GM18511 (cell line): ENCODE results near the gene TP53I3.
"Not testable (repeated sequence)": the region's sequence is repeated elsewhere in the genome, so short reads cannot be mapped to it uniquely, and the experiment has no call there.

ENCODE experiments used
- ATAC-seq: cut with Tn5 transposase; IDR thresholded peaks from one replicate; pipeline ENCODE4 v1.9.1; 2021; ENCODE audit warnings: mild to moderate bottlenecking, moderate library complexity; ENCODE audit not compliant: unreplicated experiment

The TP53I3 gene

DNA sequence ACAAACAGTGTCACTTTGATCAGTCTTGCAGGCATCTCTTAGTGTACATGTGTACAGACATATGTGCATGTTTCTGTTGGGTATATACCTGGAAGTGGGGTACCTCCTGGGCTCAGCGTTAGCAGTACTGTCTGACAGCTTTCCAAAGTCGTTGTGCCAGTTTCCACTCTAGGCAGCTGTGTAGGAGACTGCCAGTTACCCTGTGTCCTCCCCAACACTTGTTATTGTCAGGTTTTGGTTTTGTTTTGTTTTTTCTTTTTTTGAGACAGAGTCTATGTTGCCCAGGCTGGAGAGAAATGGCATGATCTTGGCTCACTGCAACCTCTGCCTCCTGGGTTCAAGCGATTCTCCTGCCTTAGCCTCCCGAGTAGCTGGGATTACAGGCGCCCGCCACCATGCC is 28.9 kb downstream of the TP53I3 start:
- no peak for ATAC-seq

DNA sequence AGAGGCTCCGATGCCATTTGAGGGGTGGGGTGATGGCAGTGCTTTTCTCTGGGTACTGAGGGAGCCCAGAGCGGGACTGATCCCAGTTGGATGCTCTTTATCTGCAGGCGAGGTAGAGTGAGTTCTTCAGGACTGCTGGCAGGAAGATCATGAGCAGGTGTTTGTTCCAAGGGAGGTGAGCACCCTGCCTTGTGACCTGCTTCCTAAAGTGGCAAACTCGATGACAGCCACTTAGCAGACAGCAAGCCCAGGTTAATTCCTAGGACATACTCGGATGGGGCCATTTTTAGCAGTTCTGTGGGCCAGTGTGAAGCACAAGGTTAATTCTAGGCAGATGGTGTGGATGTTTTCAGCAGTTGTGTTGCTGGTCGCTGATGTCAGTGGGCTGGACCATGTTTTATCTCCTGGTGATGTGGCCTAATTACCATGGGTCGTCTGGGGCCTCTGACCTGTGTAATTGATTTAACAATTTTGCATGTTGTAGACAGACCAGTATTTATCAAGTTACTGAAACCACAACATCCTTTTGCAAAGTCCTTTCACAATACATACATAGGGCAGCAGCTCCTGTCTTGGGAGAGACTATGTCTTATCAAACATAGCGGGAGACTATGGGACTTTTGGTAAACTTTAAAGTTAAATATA is 30.1 kb downstream of the TP53I3 start:
- ATAC-seq: no peak

DNA sequence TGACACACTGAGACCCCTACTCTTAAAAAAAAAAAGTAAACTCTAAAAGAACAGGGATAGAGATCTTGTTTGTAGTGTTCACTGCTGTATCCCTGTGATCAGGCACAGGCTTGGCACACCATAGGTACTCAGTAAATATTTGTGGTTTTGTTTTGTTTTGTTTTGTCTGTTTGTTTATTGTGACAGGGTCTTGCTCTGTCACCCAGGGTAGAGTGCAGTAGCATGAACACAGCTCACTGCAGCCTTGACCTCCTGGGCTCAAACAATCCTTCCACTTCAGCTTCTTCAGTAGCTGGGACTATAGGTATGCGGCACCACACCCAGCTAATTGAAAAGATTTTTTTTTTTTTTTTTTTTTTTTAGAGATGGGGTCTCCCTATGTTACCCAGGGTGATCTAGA is 31.7 kb downstream of the TP53I3 start:
- no peak for ATAC-seq

DNA sequence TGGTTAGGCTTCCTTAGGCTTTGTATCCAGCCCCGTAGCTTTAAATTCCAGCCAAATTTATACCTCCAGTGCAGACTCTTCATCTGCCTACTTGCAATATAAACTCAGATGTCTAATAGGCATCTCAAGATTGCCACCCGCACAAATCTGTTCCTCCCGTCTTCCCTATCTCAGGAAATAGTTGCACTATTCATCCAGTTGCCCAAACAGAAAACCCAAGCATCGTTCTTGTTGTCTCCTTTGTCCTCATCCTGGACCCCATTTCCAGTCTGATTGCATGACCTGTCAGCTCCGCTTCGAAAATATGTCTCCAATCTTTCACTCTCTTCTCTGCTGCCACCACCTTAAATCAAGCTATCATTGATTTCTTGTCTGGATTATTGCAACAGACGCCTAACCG is 32.8 kb downstream of the TP53I3 start:
- ATAC-seq: no peak

DNA sequence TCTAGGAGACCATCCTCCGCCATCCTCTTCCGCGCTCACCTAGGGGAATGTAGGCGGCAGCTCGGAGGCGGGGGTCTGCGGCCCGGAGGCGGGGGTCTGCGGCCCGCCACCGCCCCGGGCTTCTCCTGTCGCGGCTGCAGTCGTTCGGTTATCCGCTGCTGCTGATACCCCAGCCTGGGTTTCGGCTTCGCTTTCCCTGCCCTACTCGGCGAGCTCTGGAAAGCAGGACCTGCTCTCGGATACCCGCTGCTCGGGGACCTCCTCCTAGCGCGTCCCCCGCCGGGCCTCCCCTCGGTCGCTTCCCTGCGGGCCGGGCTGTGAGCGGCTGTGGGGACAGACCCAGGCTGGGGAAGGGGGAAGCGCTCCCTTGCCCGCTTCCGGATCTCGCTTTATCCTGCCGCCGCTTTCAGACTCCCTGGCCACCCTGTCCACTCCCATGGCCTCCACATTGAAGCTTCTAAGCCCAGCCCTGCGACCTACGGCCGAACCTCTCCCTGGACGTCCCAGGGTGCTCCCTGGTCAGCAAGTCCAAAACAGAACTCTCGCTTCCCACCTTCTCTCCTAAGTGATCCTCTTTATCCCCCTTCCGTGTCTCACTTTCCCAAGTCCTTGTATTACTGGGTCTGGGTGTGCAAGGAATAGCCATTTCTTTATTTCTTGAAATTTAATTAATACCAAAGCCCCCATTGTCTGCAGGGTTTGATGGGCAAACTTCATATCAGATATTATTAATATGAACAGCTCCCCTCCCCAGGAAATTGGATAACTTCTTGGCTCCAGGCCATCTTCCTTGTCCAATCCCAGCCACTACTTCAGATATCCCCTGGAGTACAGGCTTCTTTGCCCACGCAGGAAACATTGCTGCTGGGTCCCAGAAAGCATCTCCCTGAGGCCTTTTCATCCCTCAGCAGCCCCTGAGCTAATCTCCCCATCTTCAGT is 34.3 kb downstream of the TP53I3 start:
- no peak for ATAC-seq

DNA sequence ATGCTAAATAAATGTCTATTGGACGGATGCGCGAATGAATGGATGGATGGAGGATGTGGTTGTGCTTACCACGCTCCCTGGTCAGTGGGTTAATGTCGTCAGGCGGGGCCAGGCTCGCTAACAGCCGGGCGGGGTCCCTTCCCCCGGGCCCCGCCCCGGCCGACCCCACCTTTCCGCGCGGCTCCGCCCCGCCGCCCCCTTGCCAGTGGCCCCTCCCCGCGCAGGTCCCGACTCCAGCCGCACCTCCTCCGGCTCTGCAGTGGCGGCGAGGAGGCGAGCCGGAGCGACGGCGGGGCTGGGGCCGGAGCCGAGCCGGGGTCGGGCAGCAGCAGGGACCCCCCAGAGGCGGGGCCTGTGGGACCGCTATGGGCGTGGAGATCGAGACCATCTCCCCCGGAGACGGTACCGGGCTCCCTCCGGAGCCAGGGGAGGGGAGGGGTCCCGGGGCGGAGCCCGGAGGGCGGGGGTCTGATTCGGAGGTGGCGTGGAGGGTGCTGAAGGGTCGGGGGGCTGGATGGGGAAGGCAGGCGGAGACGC is 35.1 kb downstream of the TP53I3 start, which contains the start of gene FKBP1B:
Gene FKBP1B, plus strand, starts transcription at position 257 of the 537 bp plus-strand sequence. Its CDS starts 109 bp downstream, at position 366.
- ATAC-seq: no peak

DNA sequence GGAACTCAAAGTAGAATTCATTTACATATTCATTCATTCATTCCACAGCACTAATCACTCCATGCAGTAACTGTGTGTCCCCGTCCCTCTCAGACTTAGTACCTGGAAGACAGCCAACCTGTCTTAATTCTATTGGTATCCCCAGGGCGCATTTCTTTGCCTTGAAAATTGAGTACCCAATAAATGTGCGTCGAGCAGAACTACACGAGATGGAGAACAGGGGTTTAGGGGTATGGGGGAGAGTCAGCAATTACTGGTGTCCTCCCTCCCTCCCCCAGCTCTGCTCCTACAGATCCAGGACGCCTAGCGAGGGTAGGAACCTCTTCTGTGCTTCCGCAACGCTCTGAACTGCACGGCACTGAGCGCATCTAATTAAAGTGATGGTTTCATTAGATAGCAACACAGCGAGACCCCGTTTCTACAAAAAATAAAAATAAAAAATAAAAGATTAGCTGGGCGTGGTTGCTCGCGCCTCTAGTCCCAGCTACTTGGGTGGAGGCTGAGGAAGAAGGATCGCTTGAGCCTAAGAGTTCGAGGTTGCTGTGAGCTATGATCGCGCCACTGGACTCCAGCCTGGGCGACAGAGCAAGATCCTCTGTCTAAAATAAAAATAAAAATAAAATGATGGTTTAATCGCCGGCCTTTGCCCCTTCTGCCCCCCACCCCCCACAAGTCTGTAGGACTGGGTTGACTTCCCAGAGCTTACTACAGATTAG is 35.7 kb downstream of the TP53I3 start:
- ATAC-seq: no peak

DNA sequence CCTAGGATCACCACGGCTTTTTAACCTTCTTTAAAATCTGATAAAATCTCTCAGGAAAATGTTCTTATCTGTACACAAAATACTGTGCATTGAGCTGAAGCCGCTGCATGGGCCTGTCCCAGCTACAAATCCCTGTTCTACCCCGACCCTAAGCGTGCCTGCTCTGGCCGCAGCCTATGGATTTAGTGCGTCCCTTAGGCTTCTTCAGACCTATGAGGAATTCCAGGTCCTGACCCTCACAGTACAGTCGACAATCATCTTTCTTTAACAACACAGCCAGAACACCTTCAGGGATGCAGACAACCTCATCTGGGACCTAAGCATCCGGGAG is 37.0 kb downstream of the TP53I3 start:
- ATAC-seq: no peak

DNA sequence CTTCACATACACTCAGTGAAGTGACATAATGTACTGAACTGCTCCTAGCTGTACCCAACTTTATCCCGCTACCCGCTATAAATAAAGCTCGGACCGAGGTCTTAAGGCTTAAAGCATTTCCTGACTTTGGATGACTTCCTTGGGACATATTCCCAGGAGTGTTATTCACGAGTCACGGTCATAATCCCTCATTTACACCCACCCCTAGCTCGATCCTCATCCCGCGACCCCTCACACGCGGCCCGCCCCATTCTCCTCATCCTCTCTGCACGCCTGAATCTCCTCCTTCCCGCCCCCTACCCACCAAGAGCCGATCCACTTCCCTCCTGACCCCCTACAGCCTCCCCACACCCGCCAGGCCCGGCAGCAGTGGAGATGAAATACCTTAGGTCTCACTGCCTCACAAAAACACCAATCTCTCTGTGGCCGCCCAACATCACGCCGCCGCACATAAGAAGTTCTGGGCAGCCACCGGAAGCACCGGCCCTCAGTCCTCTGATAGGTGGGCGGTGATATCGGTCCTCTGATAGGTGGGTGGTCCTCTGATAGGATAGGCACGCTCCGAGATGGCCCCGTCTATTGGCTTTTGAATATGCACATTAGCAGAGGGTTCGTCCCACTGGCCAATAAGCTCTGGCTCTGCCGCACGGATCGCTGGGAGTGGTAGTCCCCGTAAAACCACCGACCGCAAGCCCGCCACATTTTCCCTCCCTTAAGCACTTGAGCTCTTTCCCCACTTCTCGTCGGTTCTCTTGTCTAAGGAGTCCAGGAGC is 37.5 kb downstream of the TP53I3 start, which contains the start of gene WDCP:
Gene WDCP, minus strand, starts transcription at position 462 of the 773 bp plus-strand sequence. CDS start 7,897 bp downstream, outside the sequence.
- peak; percentile 99 for ATAC-seq

DNA sequence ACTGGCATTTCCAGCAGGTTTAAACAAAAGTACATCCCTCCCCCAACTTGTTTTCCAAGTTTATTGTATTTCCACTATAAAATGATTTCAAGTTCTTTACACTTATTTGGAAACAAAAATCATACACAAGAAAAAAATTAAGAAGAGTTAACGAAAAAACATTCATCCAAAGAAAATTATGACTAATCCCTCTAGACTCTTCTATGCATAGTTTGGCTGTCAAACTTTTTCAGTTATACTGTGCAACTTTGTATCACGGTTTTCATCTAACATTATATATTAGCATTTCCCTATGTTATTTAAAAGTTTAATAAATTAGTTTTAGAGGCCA is 38.1 kb downstream of the TP53I3 start:
- no peak for ATAC-seq

DNA sequence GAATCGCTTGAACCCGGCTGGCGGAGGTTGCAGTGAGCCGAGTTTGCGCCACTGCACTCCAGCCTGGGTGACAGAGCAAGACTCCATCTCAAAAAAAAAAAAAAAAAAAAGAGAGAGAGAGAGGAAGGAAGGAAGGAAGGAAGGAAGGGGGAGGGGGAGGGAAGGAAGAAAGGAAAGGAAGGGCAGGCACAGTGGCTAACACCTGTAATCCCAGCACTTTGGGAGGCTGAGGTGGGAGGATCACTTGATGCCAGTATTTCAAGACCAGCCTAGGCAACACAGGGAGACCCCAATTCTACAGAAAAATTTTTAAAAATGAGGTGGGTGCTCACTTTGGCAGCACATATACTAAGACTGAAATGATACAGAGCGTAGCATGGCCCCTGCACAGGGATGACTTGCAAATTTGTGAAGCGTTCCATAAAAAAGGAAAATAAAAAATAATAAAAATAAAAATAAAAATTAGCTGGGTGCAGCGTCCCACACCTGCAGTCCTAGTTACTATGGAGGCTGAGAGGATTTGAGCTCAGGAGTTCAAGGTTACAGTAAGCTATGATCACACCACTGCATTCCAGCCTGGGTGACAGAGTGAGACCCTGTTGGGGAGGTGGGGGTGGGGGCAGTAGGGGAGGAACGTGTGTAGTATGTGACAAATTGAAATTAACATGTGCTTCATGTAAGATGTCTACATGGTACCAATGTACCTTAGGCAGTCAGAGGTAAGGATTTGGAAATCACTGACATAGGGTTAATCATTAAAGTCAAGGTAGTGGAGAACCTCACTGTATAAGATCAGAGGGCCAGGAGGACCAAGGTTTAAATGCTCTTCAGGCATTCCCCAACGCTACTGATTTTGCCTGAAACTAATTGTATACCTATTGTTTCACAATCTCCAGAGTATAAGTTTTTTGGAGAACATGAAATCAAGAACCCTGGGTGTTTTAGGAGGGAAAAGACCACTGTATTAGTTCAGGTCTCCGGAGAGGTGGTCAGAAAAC is 38.8 kb downstream of the TP53I3 start:
- no peak for ATAC-seq

DNA sequence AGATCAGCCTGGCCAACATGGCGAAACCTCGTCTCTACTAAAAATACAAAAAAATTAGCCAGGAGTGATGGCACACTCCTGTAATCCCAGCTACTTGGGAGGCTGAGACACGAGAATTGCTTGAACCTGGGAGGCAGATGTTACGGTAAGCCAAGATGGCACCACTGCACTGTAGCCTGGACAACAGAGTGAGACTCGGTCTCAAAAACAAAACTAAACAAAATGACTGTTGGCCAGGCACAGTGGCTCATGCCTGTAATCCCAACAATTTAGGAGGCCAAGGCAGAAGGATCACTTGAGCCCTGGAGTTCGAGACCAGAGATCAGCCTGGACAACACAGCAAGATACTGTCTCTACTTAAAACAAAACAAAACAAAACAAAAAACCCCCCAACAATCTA is 41.5 kb downstream of the TP53I3 start:
- not testable (repeated sequence) for ATAC-seq

DNA sequence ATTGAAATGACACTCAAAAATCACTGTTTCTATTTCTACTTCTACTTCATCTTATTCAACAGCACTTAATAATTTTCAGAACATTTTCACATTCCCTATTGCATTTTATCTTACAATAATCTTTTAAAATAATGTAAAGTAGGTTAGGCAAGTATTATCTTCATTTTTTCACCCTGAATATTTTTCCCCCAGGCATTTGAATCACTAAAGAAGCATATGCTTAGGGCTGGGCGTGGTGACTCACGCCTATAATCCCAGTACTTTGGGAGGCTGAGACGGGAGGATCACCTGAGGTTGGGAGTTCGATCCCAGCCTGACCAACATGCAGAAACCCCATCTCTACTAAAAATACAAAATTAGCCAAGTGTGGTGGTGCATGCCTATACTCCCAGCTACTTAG is 44.1 kb downstream of the TP53I3 start:
- ATAC-seq: no peak

DNA sequence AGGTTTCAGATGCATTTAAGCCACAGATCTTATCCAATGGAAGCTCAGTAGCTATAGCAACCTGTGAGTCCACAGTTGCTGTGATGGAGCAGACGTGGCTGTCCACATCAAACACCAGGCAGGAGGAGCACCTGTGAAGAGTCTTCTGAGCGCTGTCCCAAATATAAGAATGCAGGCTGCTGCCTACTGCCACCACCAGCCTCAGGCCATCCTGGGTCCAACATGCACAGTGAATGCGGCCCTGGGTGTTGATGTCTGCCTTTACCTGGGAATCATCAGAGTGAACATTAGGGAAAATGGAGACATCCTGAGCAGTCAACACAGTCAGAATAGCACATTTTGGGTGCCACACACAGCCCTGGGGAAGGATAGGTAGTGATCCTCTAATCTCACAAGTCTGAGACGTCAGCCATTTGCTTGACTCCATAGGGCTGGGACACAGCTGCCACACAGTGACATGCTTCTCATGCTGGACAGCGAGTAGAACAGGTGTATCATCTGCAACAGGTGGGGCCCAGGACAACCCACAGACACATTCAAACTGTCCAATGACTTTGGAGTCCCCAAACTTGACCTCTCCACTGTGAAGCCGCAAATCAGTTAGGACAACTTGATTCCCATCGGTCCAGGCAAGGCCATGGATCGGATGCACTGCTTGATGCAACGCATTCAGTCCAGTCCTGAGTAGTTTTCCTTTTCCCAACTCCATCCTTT is 45.7 kb downstream of the TP53I3 start:
- ATAC-seq: no peak
